Neuronal stem cell (in vitro differentiated cells): ENCODE results near the gene LRRC4.

Experiments
- DNase-seq: peaks from one replicate; pipeline ENCODE4 v3.0.0-alpha.2; 2013; ENCODE audit warnings: low spot score
- H2AFZ ChIP-seq: one replicate; pipeline ENCODE4 v1.6.1; 2013; ENCODE audit warnings: mild to moderate bottlenecking, low read length, inconsistent platforms
- H2AK5ac ChIP-seq: 2 replicates; pipeline ENCODE4 v1.6.1; 2013; ENCODE audit warnings: low read depth, mild to moderate bottlenecking, inconsistent platforms, low read length, moderate library complexity, mixed read lengths
- H2BK120ac ChIP-seq: 2 replicates; pipeline ENCODE4 v1.6.1; 2013; ENCODE audit warnings: low read depth, mild to moderate bottlenecking, inconsistent platforms, low read length, moderate library complexity, mixed read lengths
- H2BK12ac ChIP-seq: one replicate; pipeline ENCODE4 v1.6.1; 2013; ENCODE audit warnings: low read length, inconsistent platforms
- H2BK15ac ChIP-seq: 2 replicates; pipeline ENCODE4 v1.6.1; 2013; ENCODE audit warnings: mild to moderate bottlenecking, low read length, inconsistent platforms, mixed read lengths
- H2BK5ac ChIP-seq: one replicate; pipeline ENCODE4 v1.6.1; 2013; ENCODE audit warnings: inconsistent platforms, mild to moderate bottlenecking, low read length, moderate library complexity
- H3K14ac ChIP-seq: one replicate; pipeline ENCODE4 v1.6.1; 2013; ENCODE audit warnings: low read length, inconsistent platforms
- H3K18ac ChIP-seq: 2 replicates; pipeline ENCODE4 v1.6.1; 2013; ENCODE audit warnings: low read length, inconsistent platforms
- H3K23ac ChIP-seq: 2 replicates; pipeline ENCODE4 v1.6.1; 2013; ENCODE audit warnings: low read depth, mild to moderate bottlenecking, mixed read lengths, low read length, inconsistent platforms; ENCODE audit not compliant: poor library complexity
- H3K27ac ChIP-seq: replicated peaks from 3 replicates; pipeline ENCODE4 v1.5.1; 2013; ENCODE audit warnings: low read length, inconsistent platforms
- H3K27me3 ChIP-seq, 3 experiments: 2 replicates each; pipeline ENCODE4 v1.6.1; 2013; ENCODE audit warnings: low read length in 3 of 3, mild to moderate bottlenecking in 2 of 3, inconsistent platforms in 1 of 3, low read depth in 1 of 3, mixed read lengths in 1 of 3, moderate library complexity in 1 of 3; ENCODE audit not compliant: control insufficient read depth in 3 of 3, insufficient read depth in 3 of 3
- H3K36me3 ChIP-seq, 2 donors: replicated peaks in 1 of 2; 2 replicates each; pipeline ENCODE4 v1.6.1; 2013; ENCODE audit warnings: low read length in 2 of 2; ENCODE audit not compliant: control insufficient read depth in 2 of 2, insufficient read depth in 2 of 2
- H3K4ac ChIP-seq: 2 replicates; pipeline ENCODE4 v1.6.1; 2013; ENCODE audit warnings: inconsistent platforms, mild to moderate bottlenecking, low read length, moderate library complexity
- H3K4me1 ChIP-seq, 2 donors: 1 replicate in 1 of 2; 2 replicates in 1 of 2; pipeline ENCODE4 v1.6.1; 2013; ENCODE audit warnings: low read length in 2 of 2, low read depth in 1 of 2; ENCODE audit not compliant: control insufficient read depth in 2 of 2, insufficient read depth in 1 of 2
- H3K4me2 ChIP-seq: one replicate; pipeline ENCODE4 v1.6.1; 2013; ENCODE audit warnings: mild to moderate bottlenecking, low read length, inconsistent platforms; ENCODE audit not compliant: insufficient read depth, poor library complexity, severe bottlenecking
- H3K4me3 ChIP-seq, 2 donors: 2 replicates each; pipeline ENCODE4 v1.5.1; 2013; ENCODE audit warnings: low read length in 2 of 2, mild to moderate bottlenecking in 2 of 2, inconsistent platforms in 1 of 2, moderate library complexity in 1 of 2
- H3K79me1 ChIP-seq: one replicate; pipeline ENCODE4 v1.6.1; 2013; ENCODE audit warnings: low read depth, mild to moderate bottlenecking, inconsistent platforms, low read length, moderate library complexity
- H3K9ac ChIP-seq: one replicate; pipeline ENCODE4 v1.6.1; 2013; ENCODE audit warnings: mild to moderate bottlenecking, low read depth, low read length, inconsistent platforms; ENCODE audit not compliant: poor library complexity
- H3K9me3 ChIP-seq, 2 donors: replicated peaks in 1 of 2; 2 replicates each; pipeline versions ENCODE3 to v1.6.1; 2013; ENCODE audit warnings: low read length in 2 of 2, mild to moderate bottlenecking in 2 of 2, inconsistent platforms in 1 of 2, low read depth in 1 of 2, mixed read lengths in 1 of 2, moderate library complexity in 1 of 2; ENCODE audit not compliant: control insufficient read depth in 2 of 2, insufficient read depth in 1 of 2
- H4K8ac ChIP-seq: one replicate; pipeline ENCODE4 v1.6.1; 2013; ENCODE audit warnings: low read depth, mild to moderate bottlenecking, inconsistent platforms, low read length, moderate library complexity
- H4K91ac ChIP-seq: one replicate; pipeline ENCODE4 v1.6.1; 2013; ENCODE audit warnings: low read length, low read depth, mild to moderate bottlenecking, inconsistent platforms; ENCODE audit not compliant: poor library complexity
- WGBS, 2 donors: extraction: QIAGEN DNeasy Blood & Tissue Kit; methylation state at CpG; one replicate each; pipeline ENCODE4 v1.1.7; 2013; ENCODE audit warnings: missing lambda C conversion rate in 2 of 2, mixed read lengths in 1 of 2; ENCODE audit not compliant: insufficient read length in 2 of 2, insufficient replicate concordance in 1 of 2; ENCODE audit errors: extremely low coverage in 2 of 2; 5-methylcytosine and 5-hydroxymethylcytosine counted together

The LRRC4 gene

DNA sequence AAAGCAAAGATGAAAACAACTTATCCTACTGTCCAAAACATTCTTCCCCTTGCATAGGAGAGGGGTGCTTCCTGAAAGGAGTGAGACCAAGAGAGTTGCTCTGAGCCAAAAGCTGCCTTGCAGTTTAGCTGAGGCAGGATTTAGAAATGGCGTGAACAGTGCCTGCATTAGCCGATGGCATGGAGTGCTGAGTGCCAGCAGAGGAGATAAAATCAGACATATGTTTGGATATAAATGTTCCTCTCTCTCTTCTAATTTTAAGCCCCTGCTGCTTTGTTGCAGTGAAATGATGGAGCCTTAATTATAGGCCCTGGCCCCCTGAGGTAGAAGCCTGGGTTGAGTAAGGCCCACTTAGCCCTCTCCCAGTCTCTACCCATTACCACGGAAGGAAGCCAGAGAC, 7.1 kb downstream of the LRRC4 start:
- DNase-seq = no peak
- H3K18ac ChIP-seq = no peak overlapping the region
- no peak overlapping the region for H2AFZ ChIP-seq
- H3K4ac ChIP-seq = no peak overlapping the region
- H3K4me2 ChIP-seq = no peak overlapping the region
- peaks cover 2% of the 10 kb centered on the region in 2 donors for H3K9me3 ChIP-seq
- H3K14ac ChIP-seq = no peak overlapping the region
- no peak overlapping the region for H2BK5ac ChIP-seq
- no peak overlapping the region for H3K27ac ChIP-seq
- no CpG with 5 or more reads among the region's 3 CpGs for WGBS, 2 donors
- H3K23ac ChIP-seq = no peak overlapping the region
- no peak overlapping the region for H4K91ac ChIP-seq
- H3K27me3 ChIP-seq = no peaks in the 10 kb centered on the region
- H3K4me1 ChIP-seq = peaks cover 22 to 44% of the 10 kb centered on the region in 2 donors
- H3K4me3 ChIP-seq = no peak overlapping the region
- no peak overlapping the region for H2AK5ac ChIP-seq
- H3K36me3 ChIP-seq = peaks cover 14 to 82% of the 10 kb centered on the region in 2 donors
- H3K79me1 ChIP-seq = peaks cover 8% of the 10 kb centered on the region
- H3K9ac ChIP-seq = no peak overlapping the region
- no peak overlapping the region for H2BK12ac ChIP-seq
- H2BK15ac ChIP-seq = no peak overlapping the region
- no peak overlapping the region for H2BK120ac ChIP-seq
- no peak overlapping the region for H4K8ac ChIP-seq

DNA sequence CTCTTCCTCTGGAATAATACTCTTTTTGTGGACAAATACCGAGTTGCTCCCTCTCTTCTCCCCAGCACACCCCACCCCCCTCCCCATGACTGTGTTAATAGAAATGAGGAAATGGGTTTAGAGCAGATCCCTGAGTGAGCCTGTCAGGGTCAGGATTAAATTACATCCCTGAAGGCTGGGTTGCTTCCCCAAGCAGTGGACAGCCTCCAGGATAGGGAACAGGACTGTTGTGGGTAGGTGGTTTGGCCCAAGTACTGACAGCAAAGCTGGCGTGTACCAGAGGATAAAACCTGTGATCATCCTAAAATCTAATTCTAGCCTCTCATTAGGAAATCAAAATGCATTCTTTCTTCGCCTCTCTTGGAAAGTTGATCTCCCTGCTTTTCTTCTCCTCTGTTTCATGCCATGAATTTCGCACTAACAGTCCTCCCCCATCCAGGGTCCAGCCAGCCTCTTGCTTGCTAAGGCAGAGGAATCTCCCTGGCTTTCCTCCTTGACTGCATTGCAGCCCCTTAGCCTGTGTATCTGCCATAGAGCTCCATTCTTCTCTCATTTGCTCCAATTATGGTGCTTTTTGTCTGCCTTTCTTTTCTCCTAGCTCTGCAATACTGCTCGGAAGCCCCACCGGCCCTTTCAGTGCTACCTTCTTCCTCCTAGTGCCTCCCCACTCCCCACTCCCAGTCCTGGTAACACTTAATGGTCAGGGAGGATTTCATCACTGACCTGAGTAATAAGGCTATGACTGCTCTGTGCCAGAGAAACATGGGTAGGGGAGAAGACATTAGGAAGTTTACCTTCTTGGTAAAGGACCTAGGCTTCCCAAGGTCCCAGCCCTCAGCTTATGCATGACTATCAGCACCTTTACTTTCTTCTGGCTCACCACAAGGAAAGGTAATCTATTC, 8.4 kb downstream of the LRRC4 start:
- peaks cover 2% of the 10 kb centered on the region for H3K79me1 ChIP-seq
- no CpG with 5 or more reads among the region's 6 CpGs for WGBS, 2 donors
- H3K27ac ChIP-seq = peak overlapping the region; percentile 30
- H3K14ac ChIP-seq = no peak overlapping the region
- peaks cover 8 to 79% of the 10 kb centered on the region in 2 donors for H3K36me3 ChIP-seq
- DNase-seq = no peak
- H3K9me3 ChIP-seq = no peaks in the 10 kb centered on the region
- no peak overlapping the region for H3K4me3 ChIP-seq
- no peak overlapping the region for H2BK120ac ChIP-seq
- H2BK12ac ChIP-seq = no peak overlapping the region
- H2AK5ac ChIP-seq = no peak overlapping the region
- no peak overlapping the region for H3K9ac ChIP-seq
- H3K4me2 ChIP-seq = no peak overlapping the region
- no peak overlapping the region for H3K23ac ChIP-seq
- no peak overlapping the region for H2BK15ac ChIP-seq
- no peak overlapping the region for H2BK5ac ChIP-seq
- H4K8ac ChIP-seq = no peak overlapping the region
- H3K4ac ChIP-seq = no peak overlapping the region
- peaks cover 18 to 51% of the 10 kb centered on the region in 2 donors for H3K4me1 ChIP-seq
- no peak overlapping the region for H2AFZ ChIP-seq
- H4K91ac ChIP-seq = no peak overlapping the region
- no peak overlapping the region for H3K18ac ChIP-seq
- no peaks in the 10 kb centered on the region for H3K27me3 ChIP-seq

DNA sequence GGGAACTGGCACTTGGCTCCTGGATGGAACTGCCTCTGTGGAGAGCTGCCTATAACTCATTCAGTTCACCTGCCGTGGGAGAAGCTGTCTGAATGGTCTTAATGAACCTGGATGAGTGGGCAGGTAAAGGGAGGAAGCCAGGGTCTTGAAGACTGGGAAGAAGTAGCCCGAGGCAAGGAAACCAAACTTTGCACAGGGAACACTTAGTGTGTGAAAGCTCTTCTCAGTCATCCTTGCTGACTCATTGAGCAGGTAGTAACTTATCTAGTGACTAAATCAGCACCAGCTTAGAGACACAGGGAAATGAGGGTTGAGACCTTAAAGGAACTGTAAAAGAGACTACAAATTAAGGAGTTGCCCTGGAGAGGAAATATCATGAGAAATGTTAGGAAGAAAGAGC, 9.9 kb downstream of the LRRC4 start:
- Histone ChIP-seq H3K36me3 (peaks cover 10 to 86% of the 10 kb centered on the region in 2 donors), H3K4me2 (no peak overlapping the region), H2BK5ac (no peak overlapping the region), H4K8ac (no peak overlapping the region), H3K79me1 (peaks cover 2% of the 10 kb centered on the region), H3K4ac (no peak overlapping the region), H3K9ac (no peak overlapping the region), H3K23ac (no peak overlapping the region), H2AFZ (no peak overlapping the region), H2BK120ac (no peak overlapping the region), H3K9me3 (no peaks in the 10 kb centered on the region), H2BK12ac (no peak overlapping the region), H4K91ac (no peak overlapping the region), H3K4me3 (no peak overlapping the region), H3K18ac (no peak overlapping the region), H3K14ac (no peak overlapping the region), H3K27ac (peak overlapping the region; percentile 5), H3K4me1 (peaks cover 8 to 48% of the 10 kb centered on the region in 2 donors), H2BK15ac (no peak overlapping the region), H3K27me3 (no peaks in the 10 kb centered on the region), H2AK5ac (no peak overlapping the region)
- no CpG with 5 or more reads among the region's 2 CpGs for WGBS, 2 donors
- no peak for DNase-seq

DNA sequence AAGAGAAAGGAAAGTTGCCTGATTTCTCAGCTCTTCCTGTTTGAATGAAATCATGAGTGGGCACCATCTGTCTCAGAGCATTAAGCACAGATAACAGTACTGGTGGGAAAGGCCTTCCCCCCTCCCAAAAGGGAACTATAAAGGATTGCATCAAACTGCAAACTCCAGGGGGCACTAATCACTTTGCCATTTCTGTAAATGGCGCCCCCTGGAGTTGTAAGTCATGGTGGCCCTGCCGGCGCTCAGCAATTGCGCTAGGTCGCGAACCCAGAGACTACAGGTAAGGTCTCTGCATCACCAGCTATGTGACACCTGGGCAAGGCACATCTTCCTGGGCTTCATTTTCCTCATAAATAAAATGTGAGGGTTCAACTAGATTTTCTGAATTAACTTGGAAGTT, 11.1 kb downstream of the LRRC4 start:
- Histone ChIP-seq H2AK5ac (no peak overlapping the region), H3K36me3 (peaks cover 10 to 84% of the 10 kb centered on the region in 2 donors), H2BK120ac (no peak overlapping the region), H2AFZ (no peak overlapping the region), H3K4me3 (no peak overlapping the region), H3K27ac (no peak overlapping the region), H3K23ac (no peak overlapping the region), H3K9ac (no peak overlapping the region), H3K4me1 (peaks cover 8 to 44% of the 10 kb centered on the region in 2 donors), H3K79me1 (no peaks in the 10 kb centered on the region), H4K8ac (no peak overlapping the region), H2BK5ac (no peak overlapping the region), H3K14ac (no peak overlapping the region), H3K4ac (no peak overlapping the region), H3K18ac (no peak overlapping the region), H3K9me3 (no peaks in the 10 kb centered on the region), H2BK15ac (no peak overlapping the region), H4K91ac (no peak overlapping the region), H3K4me2 (no peak overlapping the region), H2BK12ac (no peak overlapping the region), H3K27me3 (no peaks in the 10 kb centered on the region)
- no peak for DNase-seq
- no CpG with 5 or more reads among the region's 6 CpGs for WGBS, 2 donors
